Frontal cortex (tissue), 4 donors: ENCODE results near the gene CSF1R. TPM values are rescaled to one million over a fixed set of nuclear protein-coding genes. Genes with fewer than 3 reads are reported as not detected.
"Not testable (repeated sequence)": the region's sequence is repeated elsewhere in the genome, so short reads cannot be mapped to it uniquely, and the experiment has no call there.

Experiments
- DNase-seq, 2 donors: peaks; one replicate each; pipeline ENCODE4 v3.0.0; 2012; ENCODE audit warnings: low spot score in 2 of 2
- FAIRE-seq: peaks from 2 replicates; lab custom pipeline; 2012; peaks lifted over from hg19 to GRCh38; lab: Jason Lieb, UNC
- total RNA-seq: library from RNA; depleted of rRNA; stranded (reverse); fragments of >200 nt; gene quantifications from one replicate; pipeline ENCODE4 v1.2.3, GENCODE V29; 2014
- donor health status: control.
- donor health status: control.
- donor health status: control.

Gene CSF1R
- total RNA-seq, 1 donor from 2014 or later, result 5.3 TPM

- no peak for DNase-seq
- FAIRE-seq, result no peak
Observed at GRCh38 chr5:150060471-150060870, 25.9 kb downstream of the CSF1R start.

DNA sequence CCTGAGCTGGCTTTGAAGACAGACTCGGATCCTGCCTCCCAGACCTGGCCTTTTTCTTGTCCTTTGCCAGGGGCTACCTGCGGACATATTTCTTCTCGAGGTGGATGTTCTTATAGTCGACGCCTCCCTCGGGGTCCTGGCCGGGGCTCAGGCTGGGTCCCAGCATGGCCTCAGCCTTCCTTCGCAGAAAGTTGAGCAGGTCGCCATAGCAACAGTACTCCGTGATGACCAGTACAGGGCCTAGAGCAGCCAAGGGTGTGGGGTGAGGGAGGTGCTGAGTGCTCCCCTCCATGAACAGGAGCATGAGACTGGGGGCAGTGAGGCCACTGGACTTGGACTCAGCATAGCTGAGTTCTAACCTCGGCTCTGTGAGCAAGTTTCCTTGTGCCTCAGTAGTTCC lies 26.7 kb downstream of the CSF1R start:
- DNase-seq (no peak), FAIRE-seq (no peak)

GRCh38 chr5:150058480-150059126 lies 27.8 kb downstream of the CSF1R start:
- FAIRE-seq (no peak), DNase-seq (peak in 1 of 2 donors; percentile 53)

- DNase-seq (no peak), FAIRE-seq (no peak)
Observed at GRCh38 chr5:150057996-150058395, 28.4 kb downstream of the CSF1R start.

DNA sequence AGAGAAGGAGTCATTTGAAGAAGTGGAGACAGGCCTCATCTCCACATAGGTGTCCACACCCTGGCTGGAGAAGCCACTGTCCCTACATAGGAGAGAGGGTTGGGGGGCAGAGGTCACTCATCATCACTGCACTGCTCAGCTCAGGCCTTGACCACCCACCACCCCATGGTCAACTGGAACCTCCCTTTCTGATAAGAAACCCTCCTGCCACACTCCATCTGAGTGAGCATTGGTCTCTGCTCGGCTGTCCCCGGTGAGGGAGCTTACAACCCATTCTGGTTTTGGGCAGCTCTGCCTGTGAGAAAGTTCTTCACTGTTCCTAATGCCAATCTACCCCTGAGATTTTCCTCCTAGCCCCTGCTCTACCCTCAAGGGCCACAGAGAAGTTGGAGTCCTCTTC lies 28.8 kb downstream of the CSF1R start:
- no peak for FAIRE-seq

GRCh38 chr5:150057052-150057451 lies 29.3 kb downstream of the CSF1R start:
- FAIRE-seq (no peak), DNase-seq (no peak)

More for the DNA sequence above, 28.8 kb downstream of the CSF1R start:
- no peak for DNase-seq

DNA sequence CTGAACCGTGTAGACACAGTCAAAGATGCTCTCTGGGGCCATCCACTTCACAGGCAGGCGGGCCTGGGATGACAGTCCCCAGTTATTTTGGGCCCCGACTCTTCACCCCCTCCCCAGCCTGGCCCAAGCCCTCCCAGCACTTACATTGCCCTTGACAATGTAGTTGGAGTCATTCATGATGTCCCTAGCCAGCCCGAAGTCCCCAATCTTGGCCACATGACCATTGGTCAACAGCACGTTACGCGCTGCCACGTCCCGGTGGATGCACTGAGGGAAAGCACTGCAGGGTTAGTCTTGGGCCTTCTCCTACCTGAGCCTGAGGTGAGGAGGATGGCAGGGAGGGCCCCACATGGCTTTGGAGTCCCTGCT lies 30.3 kb downstream of the CSF1R start:
- no peak for DNase-seq
- FAIRE-seq, result no peak

DNA sequence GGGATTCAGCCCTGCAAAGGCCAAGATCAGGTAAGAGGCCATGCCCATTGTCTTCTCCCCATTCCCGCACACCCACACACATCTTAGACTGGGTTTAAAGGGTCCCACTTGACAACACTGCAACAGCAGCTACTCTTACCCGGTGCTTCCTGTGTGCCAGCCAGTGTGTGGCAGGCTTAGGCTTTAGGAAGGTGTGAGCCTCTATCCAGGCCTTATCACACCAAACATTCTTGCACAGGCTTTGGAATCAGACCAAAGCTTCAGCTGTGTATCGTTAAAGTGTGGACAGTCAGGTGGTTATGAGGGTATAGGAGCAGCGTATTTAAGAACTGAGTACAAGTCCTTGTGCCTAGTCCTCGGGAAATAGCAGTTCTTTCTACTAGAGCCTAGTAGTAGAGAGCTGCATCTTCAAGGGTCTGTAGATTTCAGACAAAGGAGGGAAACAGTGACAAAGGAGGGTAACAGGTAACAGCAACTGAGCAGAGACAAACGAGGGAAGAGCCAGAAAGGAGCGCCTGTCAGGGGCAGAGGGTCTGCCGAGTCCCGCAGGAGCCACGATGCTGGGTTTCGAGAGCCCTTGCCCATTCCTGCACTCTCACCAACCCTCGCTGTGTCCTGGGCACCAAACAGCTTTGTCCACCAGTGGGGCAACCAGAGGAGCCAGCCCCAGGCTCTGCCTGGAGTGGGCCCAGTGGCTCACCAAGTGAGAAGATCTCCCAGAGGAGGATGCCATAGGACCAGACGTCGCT lies 30.9 kb downstream of the CSF1R start:
- DNase-seq, result no peak
- no peak for FAIRE-seq

DNA sequence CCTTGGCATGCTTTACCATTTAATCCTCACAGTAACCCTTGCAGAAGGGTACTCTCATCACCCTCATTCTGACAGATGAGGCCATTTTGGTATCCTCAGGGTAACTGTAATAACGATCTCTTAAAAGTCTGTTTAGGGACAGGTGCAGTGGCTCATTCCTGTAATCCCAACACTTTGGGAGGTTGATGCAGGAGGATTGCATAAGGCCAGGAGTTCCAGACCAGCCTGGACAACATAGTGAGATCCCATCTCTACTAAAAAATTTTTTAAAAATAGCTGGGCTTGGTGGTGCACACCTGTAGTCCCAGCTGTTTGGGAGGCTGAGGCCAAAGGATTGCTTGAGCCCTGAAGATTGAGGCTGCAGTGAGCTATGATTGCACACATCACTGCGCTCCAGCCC lies 31.8 kb downstream of the CSF1R start:
- no peak for DNase-seq
- no peak for FAIRE-seq

DNA sequence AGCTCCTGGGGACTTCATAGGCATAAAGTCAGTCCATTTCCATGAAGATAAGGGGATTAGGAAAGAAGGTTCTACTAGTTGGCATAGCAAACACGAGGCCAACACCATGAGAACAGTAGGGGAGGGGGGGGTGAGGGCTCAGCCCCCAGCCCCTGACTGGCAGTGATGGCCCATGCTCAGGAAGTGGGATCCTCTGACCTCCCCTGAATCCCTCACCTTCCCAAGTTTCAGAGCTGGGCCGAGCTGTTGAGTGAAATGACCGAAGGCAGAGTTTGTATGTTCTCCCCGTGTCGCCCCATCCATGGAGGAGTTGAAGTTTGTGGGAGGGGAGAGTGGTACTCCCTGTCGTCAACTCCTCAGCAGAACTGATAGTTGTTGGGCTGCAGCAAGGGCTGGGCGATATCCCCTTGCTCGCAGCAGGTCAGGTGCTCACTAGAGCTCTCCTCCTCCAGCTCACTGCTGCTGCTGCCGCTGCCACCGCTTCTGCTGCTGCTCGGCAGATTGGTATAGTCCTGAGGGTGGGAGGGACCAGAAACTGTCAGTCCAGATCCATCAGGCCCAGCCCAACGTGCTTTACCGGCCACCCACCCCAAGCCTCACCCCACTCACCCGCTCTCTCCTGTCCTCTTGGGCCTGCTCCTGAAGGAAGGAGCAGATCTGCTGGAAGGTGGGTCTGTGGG lies 32.5 kb downstream of the CSF1R start:
- DNase-seq (no peak), FAIRE-seq (no peak)

- DNase-seq (no peak), FAIRE-seq (no peak)
Observed at GRCh38 chr5:150052956-150053712, 33.2 kb downstream of the CSF1R start.

DNA sequence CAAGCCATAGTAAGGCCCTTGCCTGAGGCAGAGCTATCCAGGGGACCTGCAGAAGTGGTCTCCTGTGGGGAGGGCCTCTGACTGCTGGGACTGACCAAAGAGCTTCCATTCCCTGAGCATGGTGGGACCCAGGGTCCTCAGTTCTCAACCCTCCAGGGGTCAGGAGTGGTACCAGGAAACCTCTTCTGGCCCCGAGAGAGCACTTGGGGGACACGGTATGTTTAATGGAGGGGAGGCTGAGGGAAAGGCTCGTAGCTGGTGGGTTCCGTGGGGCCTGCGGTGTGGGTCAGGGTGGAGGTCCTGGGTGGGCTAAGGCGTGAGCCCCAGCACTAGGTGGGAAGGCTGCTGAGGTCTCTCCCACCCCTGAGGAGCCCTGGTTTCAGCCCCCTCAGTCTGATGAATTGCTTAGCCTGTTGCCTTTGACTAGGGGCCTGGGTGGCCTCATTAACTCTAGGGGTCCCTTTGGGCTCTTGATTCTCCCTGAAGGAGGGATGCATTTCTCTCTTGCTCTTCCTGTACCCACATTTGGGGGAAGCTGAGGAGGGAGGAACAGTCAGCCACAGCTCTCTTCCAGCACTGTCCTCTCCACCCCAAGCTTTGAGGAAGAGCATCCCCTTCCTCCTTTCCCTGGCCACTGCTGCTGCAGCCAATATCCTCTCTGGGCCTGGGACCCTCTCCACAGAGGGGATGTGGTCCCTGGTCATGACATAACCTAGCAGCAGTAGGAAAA lies 34.0 kb downstream of the CSF1R start:
- no peak for FAIRE-seq

DNA sequence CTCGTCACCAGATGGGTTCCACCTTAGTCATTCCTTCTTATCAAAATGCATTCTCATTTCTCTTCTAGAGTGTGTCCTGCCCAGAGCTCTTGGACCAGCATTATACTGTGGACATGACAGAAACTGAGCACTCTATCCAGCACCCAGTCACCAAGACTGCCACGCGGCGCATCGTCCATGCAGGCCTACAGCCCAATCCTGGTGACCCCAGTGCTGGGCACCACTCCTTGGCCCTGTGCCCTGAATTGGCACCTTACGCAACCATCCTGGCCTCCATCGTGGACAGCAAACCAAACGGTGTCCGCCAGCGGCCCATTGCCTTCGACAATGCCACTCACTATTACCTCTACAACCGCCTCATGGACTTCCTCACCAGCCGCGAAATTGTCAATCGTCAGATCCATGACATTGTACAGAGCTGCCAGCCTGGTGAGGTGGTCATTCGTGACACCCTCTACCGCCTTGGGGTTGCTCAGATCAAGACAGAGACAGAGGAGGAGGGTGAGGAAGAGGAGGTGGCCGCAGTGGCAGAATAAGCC lies 34.6 kb downstream of the CSF1R start:
- no peak for FAIRE-seq
- DNase-seq, result no peak

More for the DNA sequence above, 34.0 kb downstream of the CSF1R start:
- DNase-seq, result no peak

DNA sequence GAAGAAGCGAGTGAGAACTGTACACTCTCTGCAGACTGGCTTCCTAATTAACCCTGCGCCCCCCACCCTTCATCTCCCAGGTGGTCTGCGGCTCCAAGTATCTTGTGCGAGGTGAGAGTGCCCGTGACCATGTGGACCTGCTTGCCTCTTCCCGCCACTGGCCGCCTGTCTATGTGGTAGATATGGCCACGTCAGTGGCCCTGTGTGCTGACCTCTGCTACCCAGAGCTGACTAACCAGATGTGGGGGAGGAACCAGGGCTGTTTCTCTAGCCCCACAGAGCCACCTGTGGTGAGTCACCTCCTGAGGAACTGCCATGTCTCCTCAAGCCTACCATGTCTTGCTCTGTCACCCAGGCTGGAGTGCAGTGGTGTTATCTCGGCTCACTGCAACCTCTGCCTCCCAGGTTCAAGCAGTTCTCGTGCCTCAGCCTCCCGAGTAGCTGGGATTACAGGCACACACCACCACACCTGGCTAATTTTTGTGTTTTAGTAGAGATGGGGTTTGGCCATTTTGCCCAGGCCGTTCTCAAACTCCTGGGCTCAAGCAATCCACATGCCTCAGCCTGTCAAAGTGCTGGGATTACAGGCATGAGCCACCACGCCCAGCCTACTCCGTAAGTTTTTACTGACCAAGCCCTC lies 36.1 kb downstream of the CSF1R start:
- not testable (repeated sequence) for FAIRE-seq, DNase-seq

DNA sequence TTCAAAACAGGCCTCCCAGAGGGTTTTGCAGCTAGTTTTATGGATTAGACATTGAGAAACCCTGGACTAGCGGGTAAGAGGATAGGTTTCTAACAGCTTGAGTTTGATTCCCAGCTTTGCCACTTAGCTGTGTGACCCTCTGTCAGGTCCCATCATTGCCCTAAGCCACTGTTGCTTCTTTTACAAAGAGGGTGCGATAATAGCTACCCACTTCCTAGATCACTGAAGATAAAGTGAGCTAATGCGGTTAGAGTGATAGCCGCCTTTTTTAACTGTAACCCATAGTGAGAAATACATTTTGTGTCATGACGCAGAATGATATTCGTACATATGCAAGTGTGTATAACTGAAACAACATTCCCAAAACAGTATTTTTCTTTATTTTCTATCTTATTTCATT lies 40.3 kb downstream of the CSF1R start:
- no peak for FAIRE-seq
- DNase-seq, result no peak

DNA sequence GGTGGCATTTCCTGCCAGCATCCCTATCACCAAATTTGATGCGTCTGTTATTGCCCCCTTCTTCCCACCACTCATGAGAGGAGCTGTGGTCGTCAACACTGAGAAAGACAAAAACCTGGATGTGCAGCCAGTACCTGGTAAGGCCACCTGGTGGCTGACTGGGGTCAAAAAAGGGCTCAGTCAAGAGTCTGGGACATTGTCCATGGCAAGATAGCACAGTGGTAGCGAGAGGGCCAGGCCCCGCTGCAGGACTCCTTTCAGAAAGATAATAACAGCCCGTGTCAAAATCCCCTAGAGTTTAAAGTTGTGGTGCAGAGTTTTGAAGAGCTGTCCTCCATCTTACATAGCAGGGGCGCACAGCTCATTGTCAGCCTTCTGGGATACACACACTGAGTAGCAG lies 40.8 kb downstream of the CSF1R start:
- FAIRE-seq (no peak), DNase-seq (no peak)

DNA sequence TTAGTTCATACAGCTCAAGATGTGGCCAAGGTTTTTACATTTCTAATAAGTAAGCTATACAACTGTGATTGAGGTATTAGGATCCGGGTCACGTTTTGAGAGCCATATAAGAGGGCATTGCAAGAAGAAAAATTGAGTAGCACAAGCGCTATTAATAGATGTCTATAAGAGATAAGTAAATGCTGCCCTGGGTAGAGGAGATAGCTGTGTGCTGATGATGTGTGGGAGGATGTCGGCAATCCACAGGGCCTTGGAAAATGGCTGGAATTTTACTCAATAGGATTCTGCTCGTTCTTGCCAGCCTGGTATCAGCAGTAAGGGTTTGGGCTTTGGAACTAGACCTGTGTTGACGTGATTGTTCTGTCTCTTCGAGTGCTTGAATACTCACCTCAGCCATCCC lies 41.6 kb downstream of the CSF1R start:
- DNase-seq (no peak), FAIRE-seq (no peak)

DNA sequence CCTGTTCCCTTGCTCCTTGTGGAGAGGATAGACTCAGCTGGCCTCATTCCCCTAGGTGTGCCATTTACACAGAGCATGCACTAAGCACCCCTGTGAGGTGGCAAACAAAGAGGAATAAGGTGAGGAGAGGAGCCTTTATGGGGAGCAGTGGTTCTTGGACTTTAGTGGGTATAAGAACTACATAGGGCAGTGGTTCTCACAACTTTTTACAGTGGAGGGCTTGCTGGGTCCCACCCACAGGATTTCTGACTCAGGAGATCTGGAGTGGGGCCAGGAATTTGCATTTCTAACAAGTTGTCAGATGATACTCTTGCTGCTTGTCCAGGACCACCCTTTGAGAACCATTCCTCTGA lies 42.0 kb downstream of the CSF1R start:
- DNase-seq (no peak), FAIRE-seq (no peak)

- FAIRE-seq (no peak), DNase-seq (no peak)
Observed at GRCh38 chr5:150043657-150044328, 42.6 kb downstream of the CSF1R start.
